HepG2 (cell line): ENCODE measurements around the gene OAS2.

Experiments
- CEBPB ChIP-seq: IDR thresholded peaks from 2 replicates; pipeline ENCODE4 v1.6.1; 2011; ENCODE audit warnings: low read depth, low read length, improper control_type of control experiment, borderline replicate concordance
- CTCF ChIP-seq: sonication (generic); formaldehyde crosslinking; IDR thresholded peaks from 2 replicates; pipeline ENCODE4 v1.5.0; 2020; ENCODE audit warnings: mild to moderate bottlenecking, missing genetic modification reagents, moderate library complexity
- EP300 ChIP-seq, 3 experiments: sonication (generic) in 1 of 3; formaldehyde crosslinking in 1 of 3; IDR thresholded peaks; 2 replicates each; pipeline versions ENCODE4 v1.5.1 to v1.6.1; 2011 to 2020; ENCODE audit warnings: low read depth in 2 of 3, low read length in 2 of 3, borderline replicate concordance in 1 of 3, improper control_type of control experiment in 1 of 3, mild to moderate bottlenecking in 1 of 3, missing genetic modification reagents in 1 of 3, moderate library complexity in 1 of 3
- PHF8 ChIP-seq: sonication (generic); formaldehyde crosslinking; IDR thresholded peaks from 2 replicates; pipeline ENCODE4 v1.5.0; 2020; ENCODE audit warnings: missing genetic modification reagents
- RAD21 ChIP-seq: fragments of 450-650 bp; formaldehyde crosslinking; IDR thresholded peaks from 2 replicates; pipeline ENCODE4 v1.5.0; 2020; ENCODE audit warnings: mild to moderate bottlenecking
- REST ChIP-seq, 2 experiments: IDR thresholded peaks; 2 replicates each; pipeline ENCODE4 v1.6.1; 2011 to 2012; ENCODE audit warnings: low read length in 2 of 2, borderline replicate concordance in 1 of 2, low read depth in 1 of 2, mild to moderate bottlenecking in 1 of 2, moderate library complexity in 1 of 2
- RXRA ChIP-seq: sonication (generic); formaldehyde crosslinking; IDR thresholded peaks from 2 replicates; pipeline ENCODE4 v1.5.1; 2020; ENCODE audit warnings: missing genetic modification reagents
- TCF7 ChIP-seq: sonication (generic); IDR thresholded peaks from 2 replicates; pipeline ENCODE4 v1.6.1; 2016; ENCODE audit warnings: antibody characterized with exemption, low read depth
- ZNF263 ChIP-seq: sonication (generic); formaldehyde crosslinking; IDR thresholded peaks from 2 replicates; pipeline ENCODE4 v1.4.0; 2020; ENCODE audit warnings: missing genetic modification reagents

DNA sequence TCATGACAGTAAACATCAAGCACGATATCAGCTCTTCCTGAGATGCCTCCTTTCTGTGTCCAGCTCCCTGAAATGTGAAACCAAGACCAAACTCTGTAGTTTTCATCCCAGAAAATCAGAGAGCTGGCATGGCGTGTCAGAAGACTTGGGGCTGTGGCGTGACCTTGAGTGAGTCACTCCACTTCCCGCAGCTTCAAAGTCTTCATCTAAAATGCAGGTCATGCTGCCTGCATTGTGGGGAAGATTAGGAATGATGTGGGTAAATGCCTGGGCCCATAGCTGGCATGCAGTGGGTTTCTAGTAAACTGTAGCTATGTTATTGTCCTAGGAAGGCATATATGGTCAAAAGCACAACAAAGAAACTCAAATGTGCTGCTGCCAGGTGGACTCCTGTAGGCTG is 28.8 kb downstream of the OAS2 start:
- TF ChIP-seq RAD21 (CRISPR knock-in tag) (no peak), ZNF263 (CRISPR knock-in tag) (no peak), CEBPB (no peak), EP300 (IDR thresholded peaks at IDR 0.05; ENCODE audit: low read depth in 2 of 2, low read length in 2 of 2) (no peak), EP300 (CRISPR knock-in tag; IDR thresholded peaks at IDR 0.05; ENCODE audit: borderline replicate concordance) (no peak), RXRA (no peak), PHF8 (CRISPR knock-in tag) (no peak), REST (IDR thresholded peaks at IDR 0.05; ENCODE audit: borderline replicate concordance in 1 of 2, low read depth in 1 of 2, low read length in 2 of 2) (no peak), CTCF (CRISPR knock-in tag) (no peak), TCF7 (no peak)
